HG02852 (cell line): ENCODE data around the gene DCTD.
A peak's percentile ranks its signal among the peaks of the same experiment; 100 is the strongest.
"Not testable (repeated sequence)": the region's sequence is repeated elsewhere in the genome, so short reads cannot be mapped to it uniquely, and the experiment has no call there.

Experiments used
- ATAC-seq: cut with Tn5 transposase; IDR thresholded peaks from one replicate; pipeline ENCODE4 v1.9.1; 2021; ENCODE audit warnings: mild to moderate bottlenecking, moderate library complexity; ENCODE audit not compliant: unreplicated experiment

DCTD gene

DNA sequence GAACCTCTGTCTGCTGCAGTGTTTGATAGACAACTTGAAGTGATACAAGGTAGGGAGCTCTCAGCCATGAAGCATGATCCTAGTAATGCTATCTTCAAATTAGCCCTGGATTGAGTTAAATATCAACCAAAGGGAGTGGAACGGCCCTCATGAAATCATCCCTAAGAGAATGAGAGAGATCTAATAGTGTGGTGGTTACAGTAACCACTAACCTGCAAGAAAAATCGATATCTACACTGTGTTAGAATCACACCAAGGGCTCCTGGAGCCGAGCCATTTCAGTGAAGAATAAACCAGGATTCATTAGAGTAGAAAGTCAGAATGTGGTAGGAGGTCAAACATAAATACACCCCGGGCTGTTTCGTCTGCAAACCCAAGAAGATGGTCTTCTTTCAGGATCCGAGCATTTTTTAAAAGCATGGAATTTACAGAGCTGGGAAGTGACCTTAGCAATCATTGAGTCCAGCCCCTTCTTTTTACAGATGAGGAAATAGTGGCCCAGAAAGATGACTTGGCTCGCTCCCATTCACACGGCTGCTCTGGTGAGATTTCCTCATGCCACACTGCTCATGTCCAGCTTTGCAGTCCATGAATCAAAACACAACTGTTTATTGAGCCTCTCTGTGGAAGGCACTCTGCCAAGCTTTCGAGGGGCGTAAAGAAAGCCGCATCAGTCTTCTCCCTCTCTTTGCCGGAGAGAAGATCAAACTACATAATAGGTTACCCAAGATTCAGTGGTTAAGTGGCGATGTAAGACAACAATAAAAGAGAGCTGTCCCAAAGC lies 5.5 kb upstream of the DCTD start:
- no peak for ATAC-seq

DNA sequence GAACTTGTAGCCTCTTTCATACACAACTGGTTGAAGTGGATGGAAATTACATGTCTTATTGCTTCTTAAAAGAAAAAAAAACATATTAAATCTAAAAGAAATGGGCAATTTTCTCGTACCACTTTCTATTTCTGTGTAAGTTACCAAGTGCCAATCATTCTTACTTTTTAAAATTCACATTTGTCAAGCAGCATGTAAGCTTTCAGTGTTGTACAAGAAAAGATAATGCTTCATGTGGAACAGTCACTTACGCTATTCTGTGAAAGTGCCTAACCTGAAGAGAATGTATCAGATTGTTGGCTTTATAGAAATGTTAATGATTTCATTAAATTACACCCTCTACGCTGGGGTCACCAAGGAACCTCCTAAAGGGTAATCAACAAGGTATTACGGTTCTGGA lies 4.4 kb upstream of the DCTD start:
- ATAC-seq: no peak

DNA sequence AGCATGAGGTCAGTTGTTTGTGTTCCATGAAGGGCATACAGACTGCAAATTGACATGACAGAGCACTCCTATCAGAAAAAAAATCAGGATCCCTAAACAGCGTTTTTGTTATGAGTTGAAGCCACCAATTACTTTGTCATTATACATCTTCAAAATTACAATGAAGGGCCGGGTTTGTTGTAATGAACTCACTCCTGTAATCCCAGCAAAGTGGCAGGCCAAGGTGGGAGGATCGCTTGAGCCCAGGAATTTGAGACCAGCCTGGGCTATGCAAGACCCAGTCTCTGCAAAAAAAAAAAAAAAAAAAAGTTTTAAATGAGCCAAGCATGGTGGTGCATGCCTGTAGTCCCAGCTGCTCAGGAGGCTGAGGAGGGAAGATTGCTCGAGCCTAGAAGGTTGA lies 3.5 kb upstream of the DCTD start:
- no peak for ATAC-seq

DNA sequence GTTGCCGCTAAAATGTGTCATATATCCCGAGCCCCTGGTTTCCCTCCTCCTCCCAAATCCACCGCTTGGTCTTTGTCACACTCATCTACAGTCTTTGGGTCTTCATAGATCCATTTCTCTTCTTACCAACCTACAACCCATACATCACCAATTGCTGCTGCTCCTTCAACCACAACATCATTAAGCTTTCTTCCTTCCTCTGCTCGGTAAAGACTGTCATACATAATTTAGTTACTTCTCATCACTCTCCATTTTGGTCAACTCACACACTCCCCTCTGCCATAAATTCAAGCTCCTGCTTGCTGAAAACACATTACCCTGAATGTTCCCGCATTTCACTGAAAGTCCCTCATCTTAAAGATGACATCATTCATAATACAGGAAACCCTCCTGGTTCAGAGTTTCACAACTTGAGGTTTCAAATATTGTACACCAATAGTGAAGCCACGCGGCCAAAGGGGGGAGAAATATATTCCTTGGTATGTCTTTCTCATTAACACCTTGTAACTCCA lies 1.7 kb upstream of the DCTD start:
- ATAC-seq: peak; percentile 25

DNA sequence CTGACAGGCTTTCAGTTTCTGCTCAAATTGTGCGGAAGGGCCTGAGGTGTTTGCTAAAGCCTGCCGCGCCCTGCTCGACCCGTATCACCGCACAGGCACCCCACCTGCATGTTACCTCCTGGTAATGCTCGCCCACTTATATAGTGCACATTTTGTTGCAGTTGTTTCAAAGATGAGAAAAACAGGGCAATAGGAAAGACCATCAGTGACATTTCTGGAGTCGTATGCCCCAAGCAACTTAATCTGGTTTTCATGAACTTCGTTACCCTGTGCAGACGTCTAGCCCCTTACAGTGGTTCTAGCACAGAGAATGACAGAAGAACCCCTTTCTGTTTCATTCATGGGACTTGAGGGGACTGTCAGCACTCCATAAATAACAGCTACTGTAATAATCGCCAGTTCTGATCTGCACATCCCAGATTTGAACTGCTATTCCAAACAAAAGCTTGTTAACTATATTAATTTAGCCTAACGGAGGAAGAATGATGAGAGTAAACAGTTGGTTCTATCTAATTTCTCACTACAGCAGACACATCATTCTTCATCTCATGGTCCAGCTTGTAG lies 940 bp upstream of the DCTD start:
- peak; percentile 13 for ATAC-seq

DNA sequence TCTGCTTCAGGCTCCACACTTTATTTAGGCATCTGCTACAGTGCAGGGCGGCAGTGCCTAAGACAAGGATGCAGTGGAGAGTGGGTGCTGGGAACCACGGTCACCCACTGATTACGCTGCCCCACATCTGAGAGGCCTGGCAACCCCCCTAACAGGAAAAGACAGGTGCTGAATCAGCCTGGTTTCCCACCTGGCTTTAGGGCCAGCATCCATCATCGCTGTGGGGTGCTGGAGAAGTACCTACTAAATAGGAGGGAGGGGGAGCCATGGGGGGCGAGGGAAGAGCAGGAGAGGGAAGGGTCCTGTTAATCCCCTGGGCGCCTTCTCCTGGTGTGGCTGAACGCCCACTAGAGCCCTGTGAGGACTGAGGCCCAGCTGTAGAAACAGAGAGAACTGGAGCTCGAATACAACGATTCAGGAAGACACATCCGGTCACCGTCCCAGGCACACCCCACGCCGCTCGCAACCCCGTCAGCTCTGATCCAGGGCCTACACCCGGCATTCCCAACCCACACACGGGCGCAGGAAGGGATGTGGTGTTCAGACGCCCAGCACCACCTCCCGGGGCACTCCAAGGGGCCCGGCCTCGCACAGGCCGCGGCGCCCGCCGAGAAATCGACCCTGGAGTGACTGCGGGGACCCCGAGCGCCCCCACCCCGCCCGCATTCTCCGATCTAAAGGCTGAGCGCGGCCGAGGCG lies 554 bp downstream of the DCTD start:
- peak; percentile 28 for ATAC-seq

DNA sequence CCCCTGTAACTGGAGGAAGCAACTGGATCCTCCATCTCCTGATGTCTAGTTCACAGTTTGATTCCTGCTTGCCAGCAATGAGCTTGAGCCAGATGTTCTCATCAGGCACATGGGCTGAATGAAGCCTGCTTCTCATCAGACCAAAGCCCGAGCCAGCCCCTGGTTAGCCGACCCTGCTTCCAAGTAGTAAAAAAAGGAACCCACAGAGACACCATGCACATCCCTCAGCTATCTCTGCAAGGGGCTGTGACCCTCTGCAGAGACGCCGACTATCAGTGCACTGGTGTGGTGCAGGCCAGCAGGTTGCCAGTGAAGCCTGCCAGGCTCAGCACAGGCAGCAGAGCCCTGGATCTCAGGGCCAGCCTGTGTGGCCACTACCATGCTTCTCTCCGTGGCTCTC lies 2.8 kb downstream of the DCTD start:
- ATAC-seq: no peak

DNA sequence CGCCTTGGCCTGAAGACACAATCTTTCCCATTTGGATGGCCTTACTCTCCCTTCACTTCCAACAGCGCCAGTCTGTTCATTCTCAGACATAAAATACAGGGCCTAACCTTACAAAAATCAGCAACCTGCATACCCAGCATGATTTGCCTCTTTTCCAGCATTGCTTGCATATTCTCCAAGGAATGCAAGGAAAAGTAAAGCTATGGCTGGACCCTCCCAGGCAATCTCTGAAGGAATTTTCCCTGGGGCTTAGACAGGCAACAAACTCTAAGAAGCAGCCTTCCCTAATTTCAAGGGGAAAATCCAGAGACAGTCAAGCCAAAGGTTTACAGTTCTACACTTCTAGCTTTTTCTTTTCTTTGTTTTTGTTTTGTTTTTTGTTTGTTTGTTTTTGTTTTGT lies 3.6 kb downstream of the DCTD start:
- ATAC-seq: no peak

DNA sequence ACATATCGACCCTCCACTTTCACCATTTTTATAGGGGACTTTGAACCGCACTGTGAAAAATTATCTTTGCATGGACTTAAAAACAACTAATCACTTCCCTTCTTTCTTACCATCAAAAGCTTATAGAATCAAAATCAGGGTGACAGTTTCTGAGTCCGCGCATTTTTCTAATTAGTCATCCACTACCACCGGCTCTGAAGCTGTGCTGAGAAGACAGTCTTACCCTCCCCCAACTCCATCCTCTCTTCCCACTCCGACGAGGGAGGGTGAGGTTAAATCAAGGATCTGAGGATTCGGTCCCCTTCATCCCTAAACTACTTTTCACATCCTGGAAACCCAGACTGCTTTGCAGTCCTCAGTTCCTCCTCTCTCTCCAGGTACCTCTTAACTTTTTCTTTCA lies 4.2 kb downstream of the DCTD start:
- ATAC-seq: no peak

DNA sequence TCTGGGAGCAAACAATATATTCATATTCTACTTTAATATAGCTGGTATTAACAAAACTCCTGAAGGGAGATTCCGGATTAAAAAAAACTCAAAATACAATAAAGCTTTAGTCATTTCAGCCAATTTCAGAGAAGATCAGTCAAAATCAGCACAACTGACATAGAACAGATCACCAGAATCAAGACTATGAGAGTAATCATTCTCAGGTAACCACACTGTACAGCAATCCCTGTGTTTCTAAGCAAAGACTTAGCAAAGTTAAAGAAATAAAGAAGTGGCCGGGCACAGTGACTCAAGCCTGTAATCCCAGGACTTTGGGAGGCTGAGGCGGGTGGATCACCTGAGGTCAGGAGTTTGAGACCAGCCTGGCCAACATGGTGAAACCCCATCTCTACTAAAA lies 9.1 kb downstream of the DCTD start:
- no peak for ATAC-seq

DNA sequence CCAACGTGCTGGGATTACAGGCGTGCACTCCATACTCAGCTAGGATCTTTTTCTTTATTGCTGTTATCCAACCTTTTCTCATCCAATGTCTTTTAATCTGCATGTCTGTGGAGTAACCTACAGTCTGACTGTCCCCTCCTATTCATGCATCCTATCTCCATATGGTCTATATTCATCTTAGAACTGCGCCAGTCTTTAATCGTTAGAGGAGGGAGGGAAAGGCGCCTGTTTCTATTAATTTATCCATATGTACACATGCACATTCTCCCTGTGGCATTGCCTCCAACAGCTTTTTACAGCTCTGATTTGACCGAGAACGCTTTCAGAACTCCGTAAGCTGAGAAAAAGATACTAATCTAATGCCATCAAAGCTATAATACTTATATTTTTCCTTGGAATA lies 9.8 kb downstream of the DCTD start:
- no peak for ATAC-seq

DNA sequence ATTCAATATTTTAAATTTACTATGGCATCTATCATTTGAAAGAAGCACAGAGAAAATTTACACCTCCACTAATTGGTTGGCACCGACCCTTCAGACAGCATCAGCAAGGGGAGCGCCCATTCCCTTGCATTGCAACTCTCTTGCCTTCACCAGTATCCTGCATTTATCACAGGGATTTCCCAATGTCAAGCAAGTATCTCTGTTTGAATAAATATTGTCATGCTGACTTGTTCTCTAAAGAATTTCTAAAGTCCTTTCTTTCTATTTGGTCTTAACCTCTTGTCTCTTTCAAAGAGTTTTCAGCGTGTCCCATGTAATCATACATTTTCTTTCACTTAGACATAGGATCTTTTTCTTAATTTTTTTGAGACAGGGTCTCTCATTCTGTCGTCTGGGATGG lies 10.4 kb downstream of the DCTD start:
- ATAC-seq: no peak

DNA sequence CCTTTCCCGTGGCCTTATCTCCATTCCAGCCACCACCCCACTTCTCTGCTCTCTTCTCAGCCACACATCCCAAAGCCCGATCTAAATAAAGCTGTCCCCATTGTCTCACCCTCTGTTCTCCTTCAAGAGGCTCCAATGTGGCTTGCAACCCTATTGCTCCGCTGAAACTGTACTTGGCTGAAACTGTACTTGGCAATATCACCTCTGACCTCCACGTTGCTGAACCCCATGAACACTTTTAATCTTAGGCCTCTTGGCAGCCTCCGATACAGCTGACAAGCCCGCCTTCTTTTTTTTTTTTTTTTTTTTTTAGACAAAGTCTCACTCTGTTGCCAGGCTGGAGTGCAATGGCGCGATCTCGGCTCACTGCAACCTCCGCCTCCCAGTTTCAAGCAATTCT lies 12.1 kb downstream of the DCTD start:
- ATAC-seq: no peak

DNA sequence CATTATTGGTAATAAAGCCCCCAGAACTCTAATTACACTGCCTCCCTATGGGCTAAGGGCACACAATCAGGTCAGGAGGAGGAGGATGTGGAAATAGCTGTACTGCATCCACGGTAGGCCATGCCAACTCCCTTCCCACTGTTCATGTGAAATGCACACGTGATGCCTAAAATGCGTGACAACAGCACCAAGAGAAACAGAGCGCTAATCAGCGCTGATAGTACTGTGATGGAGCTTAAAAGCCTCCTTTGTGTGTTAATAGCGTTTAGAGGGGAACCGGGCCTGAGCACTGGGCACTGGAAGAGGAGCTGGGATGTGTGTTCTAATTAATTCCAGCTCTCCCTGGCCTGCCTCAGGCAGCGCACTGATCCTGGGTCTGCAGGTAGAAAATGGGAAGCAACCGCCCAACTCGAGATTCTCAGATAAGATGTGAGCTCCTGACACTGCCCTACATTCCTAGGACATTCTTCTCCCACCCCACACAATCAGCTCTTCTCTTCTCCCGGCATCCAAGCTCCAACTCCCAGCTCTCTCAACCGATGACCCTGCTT lies 12.9 kb downstream of the DCTD start:
- no peak for ATAC-seq

DNA sequence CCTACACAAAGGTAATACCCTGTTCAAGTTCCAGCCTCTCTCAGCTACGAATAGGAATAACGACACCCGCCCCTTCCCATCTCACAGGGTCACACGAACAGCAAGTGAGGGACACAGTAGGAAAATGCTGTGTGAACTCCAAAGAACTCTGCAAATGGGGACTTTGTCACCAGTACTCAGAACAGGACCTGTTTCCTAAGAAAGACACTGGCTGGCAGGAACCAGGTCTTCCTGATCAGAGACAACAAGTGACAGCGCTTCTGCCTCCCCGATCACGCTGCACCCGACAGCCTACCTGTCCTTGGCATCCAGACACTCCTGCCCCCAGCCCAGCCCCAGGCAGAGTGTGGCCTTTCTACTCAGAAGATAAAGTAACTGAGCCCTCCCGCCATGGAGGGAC lies 14.2 kb downstream of the DCTD start:
- no peak for ATAC-seq

DNA sequence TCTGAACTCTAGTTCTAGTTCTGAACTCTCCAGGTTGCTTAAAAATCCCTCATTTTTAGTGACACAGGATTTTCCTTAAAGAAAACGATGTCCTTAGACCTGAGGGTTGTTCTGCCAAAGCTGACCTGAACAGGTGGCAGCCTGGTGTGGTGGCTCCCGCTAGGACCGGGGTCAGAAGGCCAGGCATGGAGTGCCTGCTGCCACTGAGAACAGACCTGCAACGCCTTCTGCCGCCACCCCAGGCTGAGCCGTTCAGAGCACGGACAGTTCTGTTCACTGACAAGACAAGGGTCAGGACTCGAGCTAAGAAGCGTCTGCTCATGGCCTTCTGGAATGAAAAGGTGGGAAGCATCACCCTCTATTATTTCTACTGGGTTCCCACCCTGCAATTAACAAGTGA lies 15.8 kb downstream of the DCTD start:
- ATAC-seq: no peak

DNA sequence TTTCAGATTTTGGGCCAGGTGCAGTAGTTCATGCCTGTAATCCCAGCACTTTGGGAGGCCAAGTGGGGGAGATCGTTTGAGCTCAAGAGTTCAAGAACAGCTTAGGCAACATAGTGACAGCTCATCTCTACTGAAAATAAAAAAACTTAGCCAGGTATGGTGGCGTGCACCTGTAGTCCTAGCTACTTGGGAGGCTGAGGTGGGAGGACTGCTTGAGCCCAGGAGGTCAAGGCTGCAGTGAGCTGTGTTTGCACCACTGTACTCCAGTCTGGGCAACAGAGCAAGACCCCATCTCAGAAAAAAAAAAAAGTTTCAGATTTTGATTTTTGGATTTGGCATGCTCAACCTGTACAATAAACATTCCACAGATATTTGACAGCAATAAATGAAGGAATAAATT lies 17.2 kb downstream of the DCTD start:
- not testable (repeated sequence) for ATAC-seq

DNA sequence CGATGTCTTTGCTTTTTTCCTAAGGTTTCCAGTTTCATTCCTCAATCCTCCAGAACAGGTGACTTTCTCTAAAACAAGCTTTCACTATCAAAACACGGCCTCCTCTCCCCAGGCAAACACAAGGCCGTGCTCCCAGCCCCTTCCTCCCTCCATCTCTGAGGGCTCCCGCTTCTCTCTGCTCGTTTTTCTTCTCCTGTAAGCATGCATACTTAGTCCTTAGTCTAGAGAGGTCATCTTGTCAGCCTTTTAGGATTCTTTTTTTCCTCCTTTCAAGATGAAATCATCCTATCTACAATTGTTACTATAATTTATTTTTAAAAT lies 18.7 kb downstream of the DCTD start:
- no peak for ATAC-seq

DNA sequence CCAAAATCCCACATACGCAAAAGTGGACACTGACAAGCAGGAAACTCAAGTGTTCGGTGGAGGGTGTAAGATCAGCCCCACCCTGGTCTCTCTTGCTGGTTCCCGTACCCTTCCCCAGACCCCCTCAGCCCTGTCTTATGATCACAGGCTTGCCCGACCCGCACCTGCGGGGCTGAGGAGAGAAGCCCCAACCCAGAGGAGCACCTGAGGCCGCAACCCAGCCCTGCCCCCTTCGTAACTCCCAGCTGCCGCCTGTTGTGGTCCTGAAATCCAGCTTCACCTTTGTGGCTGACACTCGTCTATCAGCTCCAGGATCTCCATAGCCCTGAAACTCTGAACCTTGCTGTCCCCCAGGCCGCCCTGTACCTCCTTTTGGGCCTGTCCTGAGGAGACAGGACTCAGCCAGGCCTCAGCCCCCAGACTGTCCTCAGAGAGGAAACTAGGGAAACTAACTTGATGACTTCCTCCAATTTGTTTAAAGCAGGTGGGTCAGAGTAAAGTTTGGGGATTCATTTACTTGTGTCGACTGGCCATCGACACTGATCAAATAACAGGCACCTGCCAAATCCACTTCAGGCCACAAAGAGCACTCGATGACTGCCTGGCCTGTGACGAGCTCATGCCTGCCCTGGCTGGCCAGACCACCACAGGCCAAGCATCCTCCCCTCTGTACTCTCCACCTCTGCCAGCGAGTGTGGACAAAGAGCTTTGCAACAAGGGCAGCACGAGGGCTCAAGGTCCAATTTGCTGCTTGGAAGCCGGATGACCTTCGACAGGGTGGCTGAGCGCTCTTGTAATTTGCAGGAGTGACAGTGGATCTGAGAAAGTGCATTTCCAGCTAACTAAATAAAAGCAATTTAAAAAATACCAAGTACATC lies 19.3 kb downstream of the DCTD start:
- no peak for ATAC-seq

DNA sequence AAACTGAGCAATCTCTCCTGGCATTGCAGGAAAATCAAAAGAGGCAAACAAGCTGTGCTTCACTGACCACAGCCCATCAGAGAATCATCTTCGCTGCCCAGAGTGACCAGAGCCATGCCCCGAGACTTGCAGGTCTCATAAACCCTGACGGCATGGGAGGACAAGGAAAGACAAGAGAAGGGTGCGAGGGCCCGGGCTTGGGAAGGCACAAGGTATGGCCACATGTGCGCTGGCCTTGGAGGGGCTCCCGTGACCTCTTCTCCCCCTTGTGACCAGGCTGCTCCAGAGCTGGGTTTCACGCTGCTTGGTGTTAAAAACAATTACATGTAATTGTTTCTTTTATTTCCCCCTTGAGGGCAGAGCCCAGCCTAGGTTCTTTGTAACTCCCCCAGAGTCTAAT lies 20.8 kb downstream of the DCTD start:
- ATAC-seq: no peak

DNA sequence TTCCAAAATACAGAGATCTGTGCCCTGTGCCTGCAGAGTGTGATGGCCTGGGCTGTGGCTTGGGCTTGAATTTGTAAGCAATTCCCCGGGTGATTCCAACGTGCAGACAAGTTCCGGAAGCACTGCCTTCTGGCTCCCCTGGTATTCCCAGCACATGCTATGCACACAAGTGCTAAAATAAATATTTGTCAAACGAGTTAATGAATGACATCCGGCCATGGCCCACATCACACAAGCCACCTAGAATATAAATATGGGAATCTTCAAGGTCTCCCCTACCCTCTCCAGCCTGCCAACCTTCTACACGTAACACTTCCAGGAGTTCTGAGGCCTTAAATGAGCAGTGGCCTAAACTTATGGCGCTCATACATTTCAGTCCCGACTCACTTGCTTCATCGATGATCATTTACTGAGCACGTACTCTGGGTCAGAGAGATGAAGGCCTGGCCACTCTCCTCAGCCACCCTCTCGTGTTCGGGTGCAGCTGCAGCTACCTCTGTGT lies 21.3 kb downstream of the DCTD start:
- no peak for ATAC-seq
